Cortex of kidney (tissue), 1 donor: ENCODE data around the gene AVP.

Experiments used
- DNase-seq: peaks from one replicate; lab custom pipeline; 2025; lab: John Stamatoyannopoulos, UW

AVP gene

DNA sequence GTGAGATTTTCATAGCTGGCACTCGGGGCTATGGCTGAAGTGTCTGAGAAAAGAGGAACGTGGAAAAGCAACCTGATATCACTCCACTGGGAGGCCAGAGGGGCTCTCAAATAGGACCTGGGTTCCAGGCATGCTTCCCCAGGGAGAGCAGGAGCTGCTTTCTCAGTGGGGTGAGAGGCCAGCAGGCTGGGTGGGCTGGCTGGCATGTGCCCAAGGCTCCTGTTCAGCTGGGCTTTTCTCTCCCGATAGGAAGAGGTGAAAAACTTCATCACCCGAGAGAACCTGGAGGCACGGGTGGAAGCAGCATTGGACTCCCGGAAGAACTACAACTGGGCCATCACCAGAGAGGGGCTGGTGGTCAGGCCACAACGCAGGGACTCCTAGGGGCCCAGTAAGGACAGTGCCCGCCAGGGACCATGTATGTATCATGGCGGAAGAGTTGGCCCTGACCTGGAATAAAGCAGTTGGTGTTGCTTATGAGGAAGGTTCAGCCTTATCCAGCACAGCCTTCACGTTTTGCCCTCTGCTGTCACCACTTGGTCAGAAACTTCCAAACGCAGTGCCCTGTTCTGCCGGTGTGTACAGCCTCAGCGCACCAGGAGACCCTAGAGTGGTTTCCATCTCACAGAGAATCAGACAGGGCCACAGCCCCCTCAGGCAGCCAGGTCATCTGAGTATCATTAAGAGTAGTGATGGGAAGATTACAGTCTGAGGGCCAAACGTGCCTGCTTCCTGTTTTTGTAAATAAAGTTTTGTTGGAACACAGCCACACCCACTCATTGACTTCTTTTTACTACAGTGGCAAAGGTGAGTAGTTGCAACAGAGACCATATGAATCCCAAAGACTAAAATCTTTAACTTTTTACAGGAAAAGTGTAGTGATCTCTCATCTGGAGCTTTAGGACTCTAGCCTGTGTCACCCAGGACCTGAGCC, 36.8 kb downstream of the AVP start:
- no peak for DNase-seq

DNA sequence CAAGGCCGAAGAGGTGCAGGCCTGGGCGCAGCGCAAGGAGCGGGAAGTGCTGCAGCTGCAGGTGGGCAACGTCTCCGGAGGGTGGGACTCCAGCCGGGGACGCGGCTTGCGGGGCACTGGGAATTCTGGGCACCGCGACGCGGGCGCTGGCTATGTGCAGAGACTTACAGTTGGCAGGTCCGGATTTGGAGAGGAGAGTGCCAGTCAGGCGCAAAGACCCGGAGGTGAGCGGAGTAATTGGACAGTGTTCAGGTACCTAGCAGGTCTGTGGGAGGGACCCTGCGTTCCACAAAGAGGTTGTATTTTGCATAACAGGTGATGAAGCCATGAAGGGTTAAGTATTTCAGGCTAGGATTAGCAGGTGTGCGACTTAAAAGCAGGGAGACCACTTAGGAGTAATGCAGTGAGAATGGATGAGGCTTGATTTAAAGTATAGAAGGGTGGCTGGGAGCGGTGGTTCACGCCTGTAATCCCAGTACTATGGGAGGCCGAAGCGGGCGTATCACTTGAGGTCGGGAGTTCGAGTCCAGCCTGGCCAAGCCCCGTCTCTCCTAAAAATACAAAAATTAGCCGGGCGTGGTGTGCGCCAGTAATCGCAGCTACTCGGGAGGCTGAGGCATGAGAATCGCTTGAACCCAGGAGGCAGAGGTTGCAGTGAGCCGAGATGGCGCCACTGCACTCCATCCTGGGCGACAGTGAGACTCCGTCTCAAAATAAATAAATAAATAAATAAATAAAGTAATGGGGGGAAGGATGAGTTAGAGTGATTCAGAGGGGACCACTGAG, 37.7 kb downstream of the AVP start:
- no peak for DNase-seq

GRCh38 chr20:3045816-3046676, 38.5 kb downstream of the AVP start, which contains the start of gene MRPS26:
Gene MRPS26, plus strand, starts transcription at chr20:3046052. Its CDS starts 17 bp downstream, at chr20:3046069.
- DNase-seq: no peak

- DNase-seq: no peak
Measured at GRCh38 chr20:3045042-3045815, 39.3 kb downstream of the AVP start.

- no peak for DNase-seq
Measured at GRCh38 chr20:3044336-3044965, 40.1 kb downstream of the AVP start.

- no peak for DNase-seq
Measured at GRCh38 chr20:3043322-3043721, 41.2 kb downstream of the AVP start, which contains the start of gene GNRH2. Gene GNRH2, plus strand, starts transcription at chr20:3043622. Its CDS starts 793 bp downstream, at chr20:3044415.

DNA sequence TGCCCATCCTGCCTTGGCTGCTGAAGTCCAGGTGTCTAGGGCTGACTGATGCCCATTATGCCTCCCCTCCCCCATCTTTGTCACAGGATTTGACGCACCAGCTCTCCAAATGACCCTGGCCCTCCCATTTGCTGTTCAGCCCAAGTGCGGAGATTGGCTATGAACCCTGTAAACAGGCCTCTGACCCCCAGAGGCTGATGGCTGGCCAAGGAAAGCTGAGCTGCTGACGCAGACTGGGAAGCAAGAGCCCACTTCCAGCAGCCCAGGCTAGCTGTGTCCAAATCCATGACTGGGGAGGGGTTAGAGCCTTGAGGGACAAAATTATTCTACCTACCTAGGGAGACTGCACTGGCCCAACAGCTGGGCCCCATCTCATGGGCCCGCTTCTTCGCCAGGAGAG, 41.9 kb downstream of the AVP start:
- no peak for DNase-seq

GRCh38 chr20:3041854-3042409, 42.6 kb downstream of the AVP start:
- DNase-seq: no peak

GRCh38 chr20:3040086-3040485, 44.4 kb downstream of the AVP start:
- DNase-seq: no peak

- no peak for DNase-seq
Measured at GRCh38 chr20:3039426-3039825, 45.1 kb downstream of the AVP start.

DNA sequence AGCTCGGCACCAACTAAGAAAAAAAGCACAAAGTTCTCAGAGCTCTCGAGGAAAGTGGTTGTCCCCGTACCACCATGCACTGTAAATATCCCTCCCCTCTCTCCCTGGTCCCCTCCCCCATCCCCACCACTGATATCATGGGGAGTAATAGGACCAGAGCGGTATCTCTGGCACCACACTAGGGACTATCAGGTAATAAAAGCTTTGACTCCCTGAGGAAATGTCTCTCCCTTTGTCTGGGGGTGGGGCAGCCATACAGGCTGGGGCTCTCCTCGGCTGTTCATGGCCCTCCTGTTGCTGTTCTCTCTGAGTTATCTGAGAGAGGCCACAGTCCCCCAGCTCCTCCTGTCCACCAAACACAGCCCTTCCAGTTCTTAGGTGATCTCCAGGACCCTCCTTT, 46.1 kb downstream of the AVP start:
- no peak for DNase-seq

GRCh38 chr20:3037654-3038053, 46.9 kb downstream of the AVP start:
- DNase-seq: no peak

DNA sequence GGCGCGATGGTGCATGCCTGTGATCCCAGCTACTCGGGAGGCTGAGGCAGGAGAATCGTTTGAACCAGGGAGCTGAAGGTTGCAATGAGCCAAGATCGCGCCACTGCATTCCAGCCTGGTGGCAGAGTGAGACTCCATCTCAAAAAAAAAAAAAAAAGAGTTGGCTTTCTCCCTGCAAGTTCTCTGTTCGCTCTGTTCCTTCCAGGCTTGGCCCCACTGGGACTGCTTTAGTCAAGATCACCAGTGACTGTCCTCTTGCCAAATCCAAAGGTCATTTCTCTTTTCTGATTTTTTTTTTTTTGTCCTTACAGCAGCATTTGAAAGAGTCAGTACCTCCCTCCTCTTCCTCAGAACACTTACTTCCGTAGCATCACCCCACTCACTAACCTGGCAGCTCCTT, 51.9 kb downstream of the AVP start:
- no peak for DNase-seq
